HG03575 (cell line): ENCODE measurements around the gene DOCK9.

Source experiments
- ATAC-seq: cut with Tn5 transposase; IDR thresholded peaks from one replicate; pipeline ENCODE4 v1.9.1; 2021; ENCODE audit not compliant: unreplicated experiment, insufficient number of reproducible peaks, low FRiP score; ENCODE audit errors: extremely low read depth

Gene DOCK9

DNA sequence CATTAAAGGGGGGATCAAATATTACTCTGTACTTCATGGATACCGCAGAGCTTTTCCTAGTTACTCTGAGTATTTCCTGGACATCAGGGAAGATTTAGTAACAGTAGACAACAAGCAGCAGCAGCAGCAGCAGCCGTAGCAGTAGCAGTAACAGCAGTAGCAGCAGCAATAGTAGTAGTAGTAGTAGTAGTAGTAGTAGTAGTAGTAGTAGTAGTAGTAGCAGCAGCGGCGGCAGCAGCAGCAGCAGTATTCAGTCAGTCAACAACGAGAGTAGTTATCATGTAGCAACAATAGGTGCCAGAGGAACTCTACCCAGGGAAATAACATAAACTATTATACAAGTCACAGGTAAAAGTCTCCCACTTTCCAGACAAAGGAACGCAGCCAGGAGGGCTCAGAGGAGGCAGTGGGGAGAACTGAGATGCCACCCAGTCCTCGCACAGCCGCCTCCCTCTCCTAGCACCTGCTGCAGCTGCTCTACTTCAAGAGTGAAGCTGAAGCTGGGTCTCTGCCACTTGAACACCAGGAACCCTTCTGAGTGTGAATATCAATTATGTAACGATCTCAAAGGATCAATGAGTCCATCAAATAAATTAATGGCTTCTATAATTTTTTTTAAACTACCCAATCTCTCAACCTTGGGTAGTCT, 1.3 kb upstream of the DOCK9 start:
- ATAC-seq, result no peak

DNA sequence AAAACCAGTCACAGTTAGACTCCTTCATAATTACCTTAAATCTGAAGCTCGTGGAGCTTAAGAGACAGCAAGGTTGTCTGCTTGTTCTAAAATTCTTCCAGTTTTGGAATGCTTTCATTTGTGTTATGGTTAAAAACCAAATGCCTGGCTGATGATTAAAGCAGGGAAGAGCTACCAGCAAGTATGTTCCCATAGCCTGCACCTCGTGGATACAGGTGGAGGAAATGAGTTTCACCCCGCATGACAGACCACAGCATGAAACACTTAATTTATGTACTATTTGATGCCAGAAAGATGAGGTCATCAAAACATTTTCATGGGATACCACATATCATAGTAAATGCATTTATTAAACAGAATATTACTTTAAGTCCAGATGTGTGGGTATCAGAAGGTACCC, 416 bp upstream of the DOCK9 start:
- no peak for ATAC-seq

DNA sequence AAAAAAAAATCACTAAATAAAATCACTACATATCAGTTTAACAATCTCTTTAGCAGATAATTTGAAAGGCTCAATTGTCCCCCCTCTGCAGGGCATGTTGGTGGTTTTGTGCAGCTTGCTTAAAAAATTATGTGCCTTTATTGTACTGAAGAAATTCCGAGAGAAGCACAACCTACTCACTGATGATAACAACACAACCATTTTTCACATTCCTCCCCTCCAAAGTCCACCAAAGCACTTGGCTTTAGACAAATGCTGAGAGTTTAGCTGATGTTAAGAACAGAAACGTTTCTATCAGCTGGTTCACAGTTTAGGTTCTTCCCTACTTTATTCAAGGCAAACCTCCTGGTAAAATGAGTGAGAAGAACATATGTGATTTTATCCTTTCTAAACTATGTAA, 923 bp downstream of the DOCK9 start:
- ATAC-seq, result no peak

DNA sequence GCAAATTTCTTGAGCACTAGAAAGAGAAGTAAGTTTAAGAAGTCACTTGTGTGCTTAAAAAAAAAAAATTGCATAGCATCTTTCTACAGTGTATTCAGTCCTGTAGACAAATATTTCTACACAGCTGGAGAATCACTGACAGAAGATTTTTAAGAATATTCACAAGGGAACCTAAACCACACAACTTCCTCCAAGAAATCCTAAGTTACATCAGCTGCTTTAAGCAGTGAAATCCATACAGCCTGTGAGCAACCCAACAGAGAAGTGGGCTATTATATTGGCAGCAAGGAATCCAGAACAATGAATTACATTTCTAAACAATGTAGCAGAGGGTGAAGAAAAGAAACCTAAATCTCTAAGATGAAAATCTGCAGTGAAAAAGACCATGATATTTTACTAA, 1.5 kb downstream of the DOCK9 start:
- no peak for ATAC-seq

DNA sequence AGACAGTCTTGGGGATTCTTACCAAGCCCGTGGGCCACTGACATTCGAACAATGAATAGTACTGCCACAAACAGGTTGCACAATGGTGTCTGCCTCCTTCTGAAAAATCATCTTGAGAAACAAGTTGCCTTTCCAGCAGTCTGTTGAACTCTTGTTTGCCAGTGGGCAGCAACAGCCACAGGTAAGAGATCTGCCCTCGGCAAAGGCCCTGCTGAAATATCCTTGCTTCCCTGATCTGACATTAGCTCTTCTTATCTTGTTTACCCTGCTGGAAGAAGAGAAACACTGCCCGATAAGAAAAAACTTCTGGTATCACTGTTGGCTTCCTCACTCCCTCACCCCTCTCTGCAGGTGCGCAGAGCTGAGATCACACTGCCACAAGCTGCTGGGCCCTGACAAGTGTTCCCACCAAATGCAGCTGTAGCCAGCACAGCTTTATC, 2.0 kb downstream of the DOCK9 start:
- no peak for ATAC-seq

DNA sequence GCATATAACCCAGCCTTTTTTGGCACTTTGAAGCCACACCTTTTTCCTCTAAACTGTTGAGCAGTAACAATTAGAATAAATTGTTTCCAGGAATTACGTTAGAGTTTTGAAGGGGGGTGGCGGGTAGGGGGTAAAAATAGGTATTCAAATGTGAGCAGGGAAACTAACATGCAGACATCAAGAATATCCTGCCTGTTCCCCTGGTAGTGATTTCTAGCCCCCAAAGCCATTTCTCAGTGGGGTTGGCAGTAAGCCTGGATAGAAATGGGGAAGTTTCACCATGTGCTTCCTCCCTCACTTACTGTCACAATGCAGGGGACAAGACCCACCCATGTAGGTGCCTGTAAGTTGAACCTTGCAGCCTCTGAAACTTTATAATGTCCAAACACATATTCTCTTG, 3.8 kb downstream of the DOCK9 start:
- ATAC-seq, result no peak

DNA sequence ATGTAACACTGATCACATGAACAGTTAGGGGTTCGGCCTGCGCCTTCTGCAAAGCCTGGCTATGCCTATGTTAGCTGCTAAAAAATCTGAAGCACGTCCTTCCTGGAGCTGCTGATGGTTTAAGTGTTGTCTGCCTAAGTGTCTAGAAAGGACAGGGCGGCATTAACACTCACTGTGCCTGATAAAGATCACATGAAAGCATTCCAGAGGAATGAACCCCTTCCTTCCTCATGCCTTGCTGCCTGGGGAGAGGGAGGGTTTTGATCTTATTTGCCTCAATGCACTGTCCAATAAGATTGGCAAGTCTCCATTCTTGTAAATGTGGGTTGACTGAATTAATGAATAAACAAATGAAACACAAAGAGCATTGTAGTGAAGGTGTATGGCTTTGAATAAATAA, 5.2 kb downstream of the DOCK9 start:
- ATAC-seq, result no peak

DNA sequence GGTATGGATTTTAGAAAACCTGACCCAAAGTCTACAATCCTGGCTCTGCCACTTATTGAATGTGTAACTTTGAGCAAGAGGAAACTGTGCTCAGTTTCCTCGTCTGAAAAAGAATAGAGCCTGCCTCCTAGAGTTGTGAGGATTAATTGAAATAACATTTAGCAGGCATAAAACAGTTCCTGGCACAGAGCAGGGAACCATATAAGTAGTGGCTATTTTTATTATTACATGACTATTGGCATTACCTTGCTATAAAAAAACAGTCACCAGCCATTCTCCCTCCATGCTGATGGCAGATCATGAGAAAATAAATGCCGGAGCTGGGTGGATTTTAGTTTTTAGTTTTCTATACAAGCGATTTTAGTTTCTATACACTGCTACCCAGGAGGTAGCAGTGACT, 5.8 kb downstream of the DOCK9 start:
- no peak for ATAC-seq

DNA sequence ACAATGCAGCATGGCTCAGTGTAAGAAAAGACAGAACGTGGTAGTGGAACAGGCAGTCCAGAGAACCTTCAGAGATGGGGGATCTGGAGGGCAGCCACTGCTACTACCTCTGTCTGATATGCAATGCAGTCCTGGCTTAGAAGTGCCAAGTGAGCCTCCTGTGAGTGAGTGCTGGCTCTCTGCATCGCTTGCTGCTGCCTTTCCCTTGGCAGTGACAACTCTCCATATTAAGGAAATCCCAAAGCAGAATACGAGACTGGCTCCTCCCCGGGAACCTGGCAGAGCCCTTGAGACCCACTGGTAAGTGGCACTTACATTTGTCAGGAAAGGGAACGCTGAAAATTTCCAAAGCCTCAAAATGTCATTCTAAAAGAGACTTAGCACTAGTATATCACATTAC, 7.5 kb downstream of the DOCK9 start:
- no peak for ATAC-seq

DNA sequence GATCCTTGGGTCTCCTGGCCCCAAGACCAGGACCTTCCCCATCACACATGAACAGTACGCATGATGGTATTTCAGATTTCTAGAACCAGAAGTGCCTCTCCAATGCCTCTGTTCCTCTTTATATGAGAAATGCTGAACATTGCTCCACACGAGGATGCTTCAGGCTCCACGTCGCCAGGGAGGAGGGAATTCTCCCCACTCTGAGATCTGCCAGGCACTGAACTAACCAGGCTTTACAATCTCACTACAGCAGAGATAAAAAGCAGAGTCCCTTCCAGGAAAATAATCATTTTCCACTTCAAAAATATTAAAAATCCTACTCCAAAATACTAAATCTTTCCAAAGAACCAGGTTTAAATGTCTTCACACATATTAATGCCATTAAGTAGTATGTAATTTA, 10.4 kb downstream of the DOCK9 start:
- no peak for ATAC-seq

DNA sequence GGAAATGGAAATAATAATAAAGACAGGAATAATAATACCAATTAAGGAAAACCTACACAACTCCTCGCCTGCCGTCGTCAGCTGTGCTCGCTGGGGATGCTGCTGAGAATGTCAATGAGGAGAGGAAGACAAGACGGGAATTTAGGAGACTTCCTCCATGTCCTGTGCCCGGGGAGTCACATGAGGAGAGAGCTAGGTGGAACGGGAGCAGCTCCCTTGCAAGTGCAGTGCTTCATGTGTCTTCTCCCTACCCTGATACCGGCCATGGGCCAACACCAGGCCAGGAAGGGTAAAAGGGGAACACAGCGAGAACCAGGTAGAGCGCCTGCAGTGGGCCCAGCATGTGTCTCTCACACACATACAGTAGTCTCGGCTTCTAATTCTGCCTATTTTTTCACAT, 11.8 kb downstream of the DOCK9 start:
- ATAC-seq, result no peak

DNA sequence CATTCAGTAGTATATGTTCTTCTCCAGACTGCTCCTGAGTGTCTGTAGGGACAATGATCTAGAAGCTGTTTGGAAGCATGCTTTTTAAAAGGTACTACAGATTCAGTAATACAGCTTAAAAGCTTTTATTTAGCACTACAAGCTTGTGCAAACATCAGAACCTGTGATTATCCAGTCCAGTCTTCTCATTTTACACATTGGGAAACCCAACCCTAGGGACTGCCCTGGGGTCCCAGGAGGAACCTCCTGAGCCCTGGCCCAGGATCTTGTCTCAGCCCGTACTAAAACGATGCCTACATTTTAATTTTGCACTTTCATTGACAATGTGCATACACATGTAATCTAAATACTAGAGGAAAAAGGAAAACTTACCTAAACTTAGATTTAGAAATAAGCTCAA, 12.5 kb downstream of the DOCK9 start:
- no peak for ATAC-seq

DNA sequence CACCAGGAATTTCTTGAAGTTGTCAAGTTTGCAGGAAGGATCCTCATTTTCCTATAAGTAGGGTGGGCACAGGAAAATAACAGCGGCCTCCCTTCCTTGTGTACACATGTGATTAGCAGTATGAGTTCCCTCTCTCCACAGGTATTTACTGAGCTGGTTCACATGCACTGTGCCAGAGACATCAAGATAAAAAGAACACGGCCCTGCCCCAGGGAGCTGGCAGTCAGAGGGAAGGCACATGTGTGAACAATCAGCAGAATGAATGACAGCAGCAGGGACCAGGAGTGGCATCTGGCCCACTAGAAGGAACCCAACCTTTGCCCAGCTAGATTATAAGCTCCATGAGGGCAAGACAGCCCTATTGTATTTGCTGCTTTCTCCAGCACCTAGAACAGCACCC, 13.9 kb downstream of the DOCK9 start:
- no peak for ATAC-seq

DNA sequence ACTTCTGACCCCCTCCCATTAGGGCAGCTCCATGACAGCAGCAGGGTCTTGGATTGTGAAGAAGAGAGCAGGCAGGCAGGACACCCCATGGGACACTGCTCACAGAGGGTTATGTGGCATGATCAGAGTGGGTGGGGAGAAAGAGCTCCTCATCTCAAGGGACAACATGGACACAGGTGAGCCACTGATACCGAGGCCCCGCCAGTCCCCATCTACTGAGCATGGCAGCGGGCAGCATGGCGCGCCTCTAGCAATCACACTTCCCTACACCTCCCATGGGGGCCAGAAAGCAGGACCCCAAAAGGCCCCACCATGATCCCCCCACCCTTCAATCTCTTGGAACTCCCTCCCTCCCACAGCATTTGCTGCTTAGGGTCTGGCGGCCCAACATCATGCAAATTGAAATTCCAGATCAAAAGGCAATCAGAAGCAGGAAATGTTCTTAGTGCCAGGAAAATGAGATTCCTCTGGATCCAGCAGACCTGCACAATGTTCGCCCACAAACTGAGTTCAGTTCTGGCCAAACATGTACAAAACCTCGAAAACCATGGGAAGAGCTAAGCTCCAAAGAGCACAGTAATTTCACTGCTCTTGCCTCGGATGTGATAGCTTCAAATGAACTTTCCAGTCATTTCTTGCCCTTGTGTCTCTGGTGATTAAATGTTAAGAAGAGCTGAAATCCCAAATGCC, 14.8 kb downstream of the DOCK9 start:
- no peak for ATAC-seq

DNA sequence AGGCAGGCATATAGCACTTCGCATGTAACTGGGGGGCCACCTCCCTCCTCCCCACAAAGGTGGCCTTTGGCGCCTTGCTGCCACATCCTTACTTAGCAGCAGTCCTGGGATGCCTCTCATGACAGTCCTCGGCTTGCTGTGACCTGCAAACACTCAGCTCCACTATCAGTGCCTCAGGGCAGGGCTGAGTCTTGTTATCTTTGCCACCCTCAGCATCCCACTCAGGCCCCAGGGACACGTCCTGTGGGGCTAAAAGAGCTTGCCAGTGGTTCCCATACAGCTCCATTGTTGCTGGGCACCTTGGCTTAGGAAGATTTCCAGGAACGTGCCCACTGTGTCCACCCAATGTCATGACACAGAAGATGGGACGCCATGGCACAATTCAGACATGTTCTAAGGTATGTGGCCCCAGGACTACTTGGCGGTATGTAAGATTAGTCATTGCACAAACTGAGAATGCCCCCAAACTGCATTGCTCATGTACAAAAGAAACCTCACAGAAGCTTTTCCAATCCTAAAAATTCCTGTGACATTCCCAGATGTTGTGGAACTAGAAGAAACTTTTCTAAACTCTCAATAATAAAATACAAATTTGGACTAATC, 16.3 kb downstream of the DOCK9 start:
- no peak for ATAC-seq

DNA sequence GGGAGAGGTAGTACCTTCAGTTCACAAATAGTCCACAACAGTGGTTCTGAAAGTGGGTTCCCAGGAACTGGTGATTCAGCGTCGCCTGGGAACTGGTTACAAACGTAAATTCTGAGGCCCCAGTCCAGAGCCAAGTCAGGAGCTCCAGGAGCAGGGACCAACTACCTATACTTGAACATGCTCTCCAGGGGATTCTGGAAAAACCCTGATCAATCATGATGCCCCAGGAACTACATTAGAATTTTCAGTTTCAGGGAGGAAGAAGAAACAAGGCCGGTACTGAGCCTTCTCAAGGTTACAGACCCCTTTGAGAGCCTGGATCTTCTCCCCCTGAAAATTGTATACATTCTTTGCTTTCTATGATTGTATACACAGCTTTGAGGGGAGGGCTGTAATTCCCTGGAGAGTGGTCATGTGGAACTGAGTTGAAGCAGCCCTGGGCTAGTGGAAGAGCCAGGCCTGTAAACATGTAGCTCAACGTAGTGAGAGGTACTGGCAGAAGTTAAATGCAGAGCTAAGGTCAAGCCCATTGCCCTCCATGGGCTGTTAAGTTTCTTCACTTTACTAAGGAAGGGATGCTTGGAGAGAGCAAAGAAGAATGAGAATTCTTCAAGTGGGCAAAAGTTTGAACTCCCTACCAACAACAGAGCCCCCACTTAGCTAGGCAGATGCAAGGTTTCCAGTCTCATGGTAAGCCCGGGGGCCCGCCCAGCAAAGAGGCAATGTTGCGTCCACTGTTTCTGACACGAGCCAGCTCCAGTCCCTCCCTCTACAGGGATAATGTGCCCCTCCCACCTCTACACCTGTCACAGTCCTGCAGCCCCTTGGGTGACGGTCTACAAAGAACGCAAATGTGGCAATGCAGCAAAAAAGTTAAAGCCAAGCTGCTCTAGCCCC, 17.0 kb downstream of the DOCK9 start:
- ATAC-seq, result no peak

DNA sequence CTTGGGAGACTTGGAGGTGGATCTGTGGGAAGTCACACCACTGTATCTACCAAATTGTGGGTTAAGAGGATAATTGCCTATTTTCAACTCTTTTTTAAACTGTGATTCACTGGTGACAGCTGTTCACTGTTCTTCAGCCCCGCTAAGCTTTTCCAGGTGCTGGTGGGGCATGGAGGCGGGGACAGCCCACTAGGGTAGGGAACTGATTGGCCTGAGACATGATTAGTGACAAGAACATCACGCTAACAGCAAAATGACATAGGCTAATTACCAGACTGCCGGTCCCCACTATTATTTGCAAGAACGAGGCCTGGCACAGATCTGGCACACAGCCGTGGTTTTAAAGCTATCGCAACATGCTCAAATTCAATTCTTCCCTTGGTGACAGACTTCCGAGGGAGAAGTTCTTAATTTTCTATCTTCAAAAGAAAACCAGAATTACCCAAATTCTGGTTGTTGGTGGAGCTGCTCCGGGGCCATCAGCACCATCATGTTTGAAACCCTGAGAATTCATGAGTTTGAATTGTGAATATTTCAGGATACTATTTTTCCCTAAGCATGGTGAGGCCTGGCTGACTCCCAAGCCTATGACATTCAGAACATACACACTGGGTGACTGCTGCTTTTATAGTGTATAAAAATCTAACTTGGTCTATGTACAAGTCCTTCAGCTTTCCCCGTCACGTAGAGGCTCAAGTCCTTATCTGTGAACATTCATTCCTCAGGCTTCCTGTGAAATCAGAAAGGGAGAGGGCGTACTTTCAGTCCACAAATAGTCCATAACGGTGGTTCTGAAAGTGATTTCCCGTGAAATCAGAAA, 17.9 kb downstream of the DOCK9 start:
- ATAC-seq, result no peak

DNA sequence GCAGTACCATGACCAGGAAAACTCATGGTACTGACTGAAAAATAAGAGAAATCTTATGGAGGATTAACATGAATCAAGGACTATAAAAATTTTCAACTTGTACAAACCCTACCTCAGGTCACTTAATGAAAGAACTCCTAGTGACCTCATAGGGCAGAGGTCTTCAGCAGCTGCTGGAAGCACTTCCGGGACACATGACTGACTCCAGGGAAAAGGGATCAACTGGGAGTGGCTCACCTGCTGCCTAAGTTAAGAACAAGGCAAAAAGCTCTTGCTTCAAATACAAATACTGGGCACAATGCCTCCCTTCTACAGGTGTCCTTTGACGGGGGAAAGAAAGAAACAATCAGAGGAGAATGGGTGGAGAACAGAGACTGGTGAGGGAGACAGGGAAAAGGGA, 18.6 kb downstream of the DOCK9 start:
- no peak for ATAC-seq

DNA sequence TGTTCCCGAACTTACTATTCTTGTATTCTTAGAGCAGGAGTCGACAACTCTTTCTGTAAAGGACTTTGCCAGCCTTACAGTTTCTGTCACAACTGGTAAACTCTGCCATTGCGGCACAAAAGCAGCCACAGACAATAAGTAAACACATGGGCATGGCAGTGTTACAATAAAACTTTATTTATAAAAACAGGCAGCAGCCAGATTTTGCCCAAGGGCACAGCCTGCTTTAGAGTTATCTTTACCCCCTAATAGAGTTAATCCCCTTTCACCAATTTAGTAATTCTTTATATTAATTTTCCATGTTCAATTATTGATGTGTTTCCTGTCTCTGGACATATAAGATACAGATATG, 19.4 kb downstream of the DOCK9 start:
- no peak for ATAC-seq
